ENCODE results near the gene PXYLP1.

DNA sequence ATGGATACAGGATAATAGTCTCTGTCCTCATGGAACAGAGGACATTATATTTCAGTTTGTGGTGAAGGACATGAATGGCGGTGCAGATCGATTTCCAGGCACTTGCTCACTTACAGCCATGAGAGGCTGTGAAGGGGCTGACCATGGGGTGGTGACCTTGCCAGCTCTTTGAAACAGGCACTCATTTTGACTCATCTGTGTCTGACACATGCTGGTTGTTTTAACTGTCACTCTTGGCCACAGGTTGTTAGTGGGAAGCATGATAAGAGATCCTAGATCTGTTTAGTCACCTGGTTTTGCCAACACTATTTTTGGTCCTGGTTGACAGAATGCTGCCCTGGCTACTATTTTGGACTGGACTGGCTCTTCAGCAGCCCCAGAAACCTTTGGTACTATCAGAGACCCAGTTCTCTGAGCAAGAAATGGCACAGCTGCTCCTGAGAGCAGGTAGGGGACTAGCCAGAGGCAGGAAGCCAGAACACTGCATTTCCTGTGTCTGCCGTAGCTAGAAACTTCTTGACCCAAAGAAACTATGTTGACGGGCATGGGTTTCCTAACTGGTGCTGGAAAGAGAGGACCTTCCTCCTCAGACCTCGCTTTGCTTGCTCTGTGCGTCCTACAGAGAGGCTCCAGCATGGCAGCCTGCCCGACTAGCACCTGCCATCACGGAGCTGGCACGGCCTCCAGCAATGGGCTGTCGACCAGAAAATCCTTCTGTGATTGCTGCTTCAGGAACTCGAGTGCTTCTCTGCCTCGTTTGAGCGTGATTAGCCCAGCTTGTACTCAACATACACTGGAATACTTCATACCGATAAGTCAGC is 6.3 kb downstream of the PXYLP1 start:
- TF ChIP-seq CTCF (IDR thresholded peaks at IDR 0.05) (no peak), POLR2A (IDR thresholded peaks at IDR 0.05) (no peak)

All from thyroid gland (tissue), 4 donors.